ENCODE data around the gene GRIN2B.

The GRIN2B gene

DNA sequence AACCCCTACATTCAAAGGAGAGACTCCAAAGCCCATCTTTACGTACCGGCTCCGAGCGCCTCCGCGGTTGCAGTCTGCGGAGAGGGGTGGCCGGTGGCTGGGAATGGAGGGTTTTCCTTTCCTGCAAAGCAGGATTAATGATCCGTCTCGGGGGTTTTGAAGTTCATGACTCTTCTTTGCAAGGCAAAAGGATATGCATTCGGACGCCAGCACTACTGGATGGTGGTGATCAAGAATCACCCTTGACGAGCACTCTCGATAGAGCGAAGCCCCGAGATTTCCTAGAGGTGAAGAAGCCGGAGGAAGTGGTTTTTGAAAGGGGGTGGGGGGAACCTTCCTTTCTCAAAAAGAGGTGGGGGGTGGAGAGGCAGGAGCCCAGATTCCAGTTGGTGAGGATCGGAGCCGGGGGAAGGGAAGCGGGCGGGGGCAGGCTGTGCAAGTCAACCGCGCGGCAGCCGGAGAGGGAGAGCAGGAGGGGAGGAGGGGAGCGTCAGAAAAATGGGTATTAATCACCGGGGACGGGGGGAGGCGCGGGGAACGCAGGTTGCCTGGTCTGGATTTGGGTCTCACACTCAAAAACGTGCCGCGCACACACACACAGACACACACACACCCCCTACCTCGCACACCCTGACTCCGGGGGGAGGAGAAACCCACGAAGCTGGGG lies at the start of gene GRIN2B:
GRIN2B (minus strand) TSS at position 307 of the 667 bp plus-strand sequence. CDS start 115,394 bp downstream, outside the sequence.
- peak; percentile 64 for DNase-seq

DNA sequence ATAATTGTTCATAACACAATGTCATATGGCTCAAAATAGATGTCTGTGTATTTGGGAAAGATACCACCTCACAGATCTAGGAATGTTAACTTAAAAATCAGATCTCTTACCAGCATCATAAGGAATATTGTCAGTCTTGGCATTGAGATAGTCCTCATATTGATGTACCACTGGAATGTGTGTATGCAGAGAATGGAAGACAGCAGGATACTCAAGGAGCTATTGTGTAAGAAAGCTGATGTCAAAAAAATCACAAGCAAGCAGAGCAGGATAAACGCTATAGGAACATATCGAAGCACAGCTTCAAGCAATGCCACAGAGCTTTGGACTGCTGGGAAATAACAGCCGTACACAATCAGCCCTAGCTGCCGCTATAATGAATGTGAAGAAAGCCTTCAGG lies 45.1 kb upstream of the GRIN2B start:
- DNase-seq = no peak

DNA sequence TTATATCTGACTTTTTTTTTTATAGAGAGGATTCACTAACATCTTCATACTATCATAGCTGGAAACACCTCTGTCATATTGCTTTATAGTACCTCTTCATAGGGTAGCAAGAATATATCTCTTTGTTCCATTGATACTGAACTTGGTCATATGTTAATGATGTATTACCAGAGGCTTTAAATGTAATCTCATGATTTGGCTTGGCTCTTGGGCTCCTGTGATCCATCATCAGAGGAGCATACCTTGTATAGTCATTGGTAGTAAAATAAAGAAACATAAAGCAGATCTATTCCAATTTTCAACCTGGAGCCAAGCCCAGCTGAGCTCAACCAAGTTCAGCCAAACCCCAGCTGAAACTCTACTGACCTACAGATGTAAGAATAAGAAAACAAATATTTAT lies 43.2 kb upstream of the GRIN2B start:
- no peak for DNase-seq

DNA sequence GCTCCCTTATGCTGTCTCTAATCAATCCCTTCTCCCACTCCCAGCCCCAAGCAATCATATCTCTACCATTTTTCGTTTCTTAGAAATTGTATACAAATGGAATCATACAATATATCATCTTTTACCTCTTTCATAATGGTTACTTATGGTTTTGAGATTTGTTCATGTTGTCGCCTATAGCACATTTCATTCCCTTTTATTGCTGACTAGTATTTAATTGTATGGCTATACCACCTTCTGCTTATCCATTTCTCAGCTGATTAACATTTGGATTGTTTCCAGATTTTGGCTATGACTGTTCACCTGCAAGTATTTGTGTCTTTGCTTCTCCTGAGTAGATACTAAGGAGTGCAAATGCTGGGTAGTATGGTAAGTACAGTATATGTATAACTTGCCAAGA lies 36.7 kb upstream of the GRIN2B start:
- no peak for DNase-seq

DNA sequence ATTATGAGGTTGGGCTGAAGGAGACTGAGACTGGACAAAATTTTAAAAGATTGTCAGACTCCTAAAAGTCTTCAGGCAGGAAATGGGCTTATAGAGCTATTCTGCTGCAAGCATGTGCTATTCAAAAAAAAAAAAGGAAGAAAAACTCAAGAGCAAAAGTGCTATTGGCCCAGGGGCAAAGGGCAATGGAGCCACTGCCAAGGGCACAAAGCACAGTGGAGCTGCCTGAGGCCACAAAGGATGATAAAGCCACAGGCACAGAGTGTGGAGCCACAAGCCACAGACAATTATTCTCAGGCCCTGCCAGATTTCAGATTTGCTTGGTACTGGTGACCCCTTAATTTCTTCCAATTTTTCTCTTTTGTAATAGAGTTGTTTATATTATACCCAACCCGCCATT lies 29.6 kb upstream of the GRIN2B start:
- DNase-seq = no peak

DNA sequence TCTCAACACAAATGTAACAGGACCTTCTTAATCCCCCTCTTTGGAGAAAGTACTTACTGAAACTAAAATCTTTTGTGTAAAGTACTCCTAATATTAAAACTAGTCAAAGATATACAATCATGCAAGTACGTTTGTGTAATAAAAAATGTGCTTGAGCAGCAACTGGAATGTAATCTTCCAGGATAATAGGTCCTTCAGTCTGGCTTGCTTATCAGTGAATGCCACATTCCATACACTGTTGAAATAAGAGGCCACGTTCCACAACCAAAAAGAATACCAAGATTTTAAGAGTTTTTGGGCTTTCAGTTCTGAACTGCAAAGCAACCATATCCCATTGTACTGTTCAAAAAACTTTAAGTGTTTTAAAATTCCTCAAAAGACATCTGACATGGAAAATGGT lies 26.2 kb upstream of the GRIN2B start:
- no peak for DNase-seq

DNA sequence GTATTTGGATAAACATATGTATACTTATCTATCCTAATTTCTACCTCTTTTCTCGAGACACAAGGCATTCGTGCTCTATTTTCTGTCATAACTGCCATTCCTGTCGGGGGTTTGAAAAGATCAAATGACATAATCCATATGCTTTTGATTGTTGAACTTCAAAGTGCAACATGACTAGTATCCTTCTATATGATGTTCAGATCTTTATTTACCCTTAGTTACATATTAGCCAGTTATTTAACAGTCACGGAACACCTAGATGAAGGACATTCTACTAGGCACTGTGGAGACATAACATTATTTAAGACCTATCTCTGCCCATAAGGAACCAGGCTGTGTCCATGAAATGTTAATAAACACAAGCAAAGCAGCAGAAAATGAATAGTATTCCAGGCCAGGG lies 11.2 kb upstream of the GRIN2B start:
- no peak for DNase-seq

DNA sequence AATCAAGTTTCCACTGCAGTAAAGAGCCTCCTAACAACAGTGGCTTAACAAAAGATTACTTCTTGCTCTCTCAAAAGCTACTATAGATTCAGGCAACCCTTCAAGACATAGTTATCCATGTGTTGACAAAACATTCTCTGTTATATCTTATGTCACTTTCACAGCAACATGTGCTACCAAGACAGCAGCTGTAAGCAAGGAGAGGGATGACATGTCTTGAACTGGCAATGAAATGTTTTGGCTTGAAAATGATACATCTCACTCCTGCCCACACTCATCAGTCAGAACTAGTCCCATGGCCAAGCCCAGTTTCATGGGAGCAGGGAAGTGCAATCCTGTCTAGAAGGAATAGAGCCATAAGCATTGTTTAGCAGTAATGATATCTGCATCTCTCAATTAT lies 10.7 kb upstream of the GRIN2B start:
- DNase-seq = no peak

DNA sequence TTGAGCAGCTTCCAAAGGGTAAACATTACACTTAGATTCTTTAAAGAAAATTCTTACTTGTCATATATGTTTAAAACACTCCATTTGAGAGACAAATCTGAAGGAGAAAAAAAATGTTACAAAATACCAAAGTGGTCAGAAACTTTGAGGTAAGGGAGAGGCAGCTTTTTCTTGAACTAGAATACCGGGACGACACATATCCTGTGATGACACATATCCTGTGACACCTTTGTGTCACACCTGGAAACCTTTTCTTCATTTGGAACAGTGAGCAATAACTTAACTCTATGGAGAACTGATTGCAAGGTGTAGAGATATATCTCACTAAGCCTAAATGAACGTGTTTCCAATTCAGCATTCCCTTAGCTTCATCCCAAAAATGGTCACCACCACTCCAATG lies 4.6 kb upstream of the GRIN2B start:
- DNase-seq = no peak

DNA sequence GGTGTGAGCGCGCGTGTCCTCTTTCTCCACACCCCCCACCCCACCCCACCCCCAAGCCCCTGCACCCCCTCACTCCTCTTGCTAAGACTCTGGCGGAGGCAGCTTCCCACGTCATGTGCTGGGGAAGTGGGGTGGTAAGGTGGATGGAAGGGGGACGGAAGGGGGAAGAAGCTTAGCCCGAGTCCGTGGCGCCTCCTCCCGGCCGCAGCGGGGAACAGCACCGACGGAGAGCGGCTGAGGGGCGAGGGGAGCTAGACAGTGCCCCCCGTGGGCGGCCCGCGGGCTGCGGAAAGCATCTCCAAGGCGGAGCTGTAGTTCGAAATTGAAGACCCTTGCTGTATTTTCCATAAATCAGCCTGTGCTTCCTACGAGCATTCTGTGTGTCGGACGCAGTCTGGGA lies 588 bp upstream of the GRIN2B start:
- DNase-seq = no peak

DNA sequence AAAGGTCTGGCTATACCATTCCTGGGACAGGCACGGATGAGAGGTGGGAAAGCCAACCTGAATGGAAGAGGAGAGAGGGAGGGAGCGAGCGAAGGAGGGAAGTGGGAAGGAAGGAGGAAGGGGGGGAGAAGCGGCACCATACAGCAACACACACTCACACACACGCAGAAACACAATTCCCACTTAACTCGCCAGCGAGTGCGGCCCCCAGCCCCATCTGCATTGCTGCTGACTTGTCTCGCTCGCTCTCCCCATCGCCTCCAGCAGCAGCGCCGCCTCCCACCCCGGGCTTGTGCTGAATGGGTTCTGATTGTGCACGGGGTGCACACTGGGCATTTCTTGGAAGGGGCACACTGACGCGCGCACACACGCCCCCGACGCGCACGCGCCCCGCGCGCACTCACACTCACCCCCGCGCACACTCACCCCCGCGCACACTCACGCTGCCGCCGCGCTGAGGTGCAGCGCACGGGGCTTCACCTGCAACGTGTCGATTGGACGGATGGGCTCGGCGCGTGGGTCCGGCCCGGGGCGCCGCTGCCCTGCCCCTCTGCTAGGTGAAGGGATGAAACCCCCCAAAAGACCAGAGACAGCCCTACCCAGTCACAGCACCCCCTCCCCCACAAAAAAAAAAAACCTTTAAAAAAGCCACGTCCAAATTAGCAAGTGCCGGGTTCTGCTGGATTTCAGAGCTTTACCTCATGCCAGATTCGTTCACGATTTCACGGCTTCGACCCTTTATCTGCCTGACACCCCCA lies 685 bp downstream of the GRIN2B start:
- peak; percentile 67 for DNase-seq

DNA sequence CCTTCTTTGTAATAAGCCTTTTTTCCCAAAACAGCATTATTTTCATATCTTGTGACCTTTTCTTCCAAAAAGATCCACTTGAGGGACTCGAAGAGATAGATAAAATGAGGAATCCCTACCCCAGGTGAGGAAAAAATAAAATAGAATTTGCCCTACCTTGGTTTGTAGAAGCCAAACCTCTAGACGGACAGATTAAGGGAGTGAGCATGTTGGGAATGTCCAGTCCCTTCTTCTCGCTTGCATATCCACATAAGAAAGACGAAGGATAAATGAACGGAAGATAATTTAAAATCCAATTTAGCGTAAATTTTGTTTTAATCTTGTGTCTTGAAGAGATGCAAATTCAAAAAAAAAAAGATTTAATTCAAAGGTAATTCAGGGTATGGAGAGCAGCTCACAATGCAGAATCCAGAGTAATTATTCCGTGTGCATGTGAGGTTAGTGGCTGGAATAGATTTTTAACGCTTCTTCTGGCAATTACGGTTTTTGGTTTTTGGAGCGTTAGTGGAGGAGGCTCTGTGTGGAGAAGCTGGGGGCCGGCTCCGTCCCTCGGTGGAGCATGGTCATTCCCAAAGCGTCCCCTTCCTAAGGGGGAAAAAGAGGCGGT lies 1.5 kb downstream of the GRIN2B start:
- DNase-seq = peak; percentile 36

DNA sequence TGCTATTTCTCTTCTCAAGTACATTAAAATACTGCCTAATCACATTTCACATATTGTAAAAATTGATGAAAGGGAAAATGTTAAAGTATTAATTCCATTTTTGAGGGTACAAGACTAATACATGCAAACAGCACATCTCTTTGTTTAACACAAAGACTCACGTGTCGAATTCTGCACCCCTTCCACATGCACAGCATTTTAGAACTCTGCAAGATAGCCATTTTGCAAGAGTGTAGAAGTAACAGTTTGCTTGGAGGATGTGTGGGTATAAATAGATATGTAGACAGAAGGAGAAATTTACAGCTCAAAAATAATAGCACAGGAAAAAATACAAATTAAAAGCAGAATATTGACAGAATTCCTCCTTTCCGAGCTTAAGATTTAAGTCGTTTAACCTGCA lies 2.5 kb downstream of the GRIN2B start:
- peak; percentile 51 for DNase-seq

DNA sequence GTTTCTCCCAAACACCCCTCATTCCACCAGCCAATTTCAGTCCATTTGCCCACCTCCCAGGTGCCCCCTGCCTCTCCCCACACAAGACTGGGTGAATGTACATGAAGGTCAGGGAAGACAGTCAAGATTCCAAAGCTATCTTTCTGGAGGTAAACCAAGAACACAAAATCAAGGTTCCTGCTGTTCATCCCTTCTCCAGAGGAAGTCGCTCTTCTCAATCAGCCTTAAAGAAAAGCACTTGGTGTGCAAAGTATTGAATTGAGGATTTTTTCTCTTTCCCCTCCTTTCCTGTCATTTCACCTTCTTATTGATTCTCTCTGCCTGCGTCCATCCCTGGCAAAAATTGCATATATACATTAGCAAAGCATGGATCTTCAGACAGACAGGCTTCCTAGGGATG lies 4.5 kb downstream of the GRIN2B start:
- no peak for DNase-seq

DNA sequence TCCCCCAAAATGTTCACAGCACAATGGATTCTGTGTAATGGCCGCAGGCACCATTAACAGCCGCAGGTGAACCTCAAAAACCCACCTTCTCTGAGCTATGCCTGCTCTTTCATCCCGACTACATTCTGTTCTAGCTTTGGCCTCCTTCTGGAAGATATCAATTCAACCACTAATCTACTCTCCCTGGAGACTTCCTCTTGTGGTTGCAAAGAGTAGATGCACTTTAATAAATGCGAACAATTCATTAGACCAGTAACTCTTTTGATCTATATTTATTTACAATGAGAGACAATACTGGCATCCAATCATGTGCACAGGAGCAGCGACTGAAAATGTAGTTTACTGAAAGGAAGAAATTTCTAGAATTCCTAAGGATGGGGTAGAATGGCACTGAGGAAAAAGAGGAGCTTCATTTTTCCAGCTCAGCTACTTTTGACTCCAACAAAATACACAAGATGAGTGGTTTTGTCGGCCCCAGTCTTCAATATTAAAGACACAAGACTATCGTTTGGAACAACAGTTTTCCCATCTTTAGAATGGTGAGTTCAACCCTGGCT lies 5.3 kb downstream of the GRIN2B start:
- DNase-seq = peak; percentile 43

DNA sequence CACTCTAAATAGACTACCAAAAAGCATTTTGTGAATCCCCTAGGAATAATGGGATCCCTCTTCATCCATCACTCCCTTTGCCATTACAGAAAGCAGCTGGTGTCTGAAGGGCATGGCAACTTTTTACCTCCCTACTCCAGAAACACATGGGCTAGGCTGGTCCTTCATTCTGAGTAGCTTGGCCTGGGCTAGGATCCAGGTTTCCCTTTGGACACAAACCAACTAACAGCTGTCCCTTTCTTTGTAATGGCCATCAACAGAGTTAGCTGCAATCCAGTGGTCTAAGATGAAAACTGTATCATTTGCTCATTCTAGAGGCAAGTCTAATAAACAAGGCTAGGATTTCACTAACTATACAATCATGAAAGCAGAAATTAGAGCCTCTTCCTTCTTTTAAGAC lies 7.4 kb downstream of the GRIN2B start:
- peak; percentile 86 for DNase-seq

DNA sequence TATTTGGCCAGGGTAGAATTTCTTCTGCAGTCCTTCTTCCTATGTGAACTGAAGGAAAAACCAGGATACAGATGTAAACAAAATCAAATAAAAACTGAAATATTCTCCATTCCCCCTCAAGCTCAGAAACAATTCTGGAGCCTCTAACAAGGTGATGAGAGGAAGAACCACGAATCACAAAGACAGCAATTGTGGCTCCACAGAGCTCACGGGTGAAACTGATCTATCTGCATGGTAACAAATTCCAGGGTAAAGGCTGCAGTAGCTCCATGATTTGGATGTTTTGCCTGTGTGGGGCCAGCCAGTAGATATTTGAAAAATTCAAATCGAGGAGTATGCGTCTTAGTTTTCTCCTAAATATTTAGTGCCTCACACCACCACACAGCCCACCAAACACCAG lies 10.6 kb downstream of the GRIN2B start:
- no peak for DNase-seq

DNA sequence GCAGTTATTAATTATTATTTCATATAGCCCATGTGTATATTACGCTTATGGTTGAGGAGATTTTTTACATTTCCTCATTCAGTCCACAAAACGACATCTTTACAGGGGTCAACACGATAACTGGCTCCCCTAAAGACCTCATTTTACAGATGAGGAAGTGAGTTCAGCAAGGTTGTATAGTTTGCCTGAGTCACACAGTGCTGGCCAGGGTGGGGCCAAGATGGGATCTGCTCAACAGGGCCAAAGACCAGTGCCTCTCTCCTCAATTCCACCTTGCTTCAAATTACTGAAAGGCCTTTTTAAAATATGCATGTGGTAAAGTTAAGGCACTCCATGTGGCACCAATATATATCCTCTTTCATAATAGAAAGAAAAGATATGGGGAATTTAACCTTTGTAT lies 13.1 kb downstream of the GRIN2B start:
- no peak for DNase-seq

DNA sequence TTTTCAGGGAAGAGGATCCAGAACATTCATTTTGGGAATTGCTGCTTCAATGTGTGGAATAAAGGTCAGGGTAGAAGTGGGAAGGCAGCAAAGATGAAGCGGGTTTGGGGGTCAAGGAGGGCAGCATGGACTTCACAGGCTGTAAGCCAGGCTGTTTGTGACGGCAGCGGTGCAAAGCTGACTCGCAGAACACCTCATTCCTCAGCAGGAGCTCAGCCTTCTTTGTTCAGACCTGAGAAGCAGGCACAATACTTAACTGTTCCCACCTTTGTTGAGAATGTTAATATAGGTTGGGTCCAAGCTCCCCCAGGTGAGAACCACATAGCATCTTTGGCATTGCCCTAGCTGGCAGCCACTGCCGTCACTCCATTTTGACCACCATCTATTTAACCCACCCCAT lies 16.7 kb downstream of the GRIN2B start:
- no peak for DNase-seq

DNA sequence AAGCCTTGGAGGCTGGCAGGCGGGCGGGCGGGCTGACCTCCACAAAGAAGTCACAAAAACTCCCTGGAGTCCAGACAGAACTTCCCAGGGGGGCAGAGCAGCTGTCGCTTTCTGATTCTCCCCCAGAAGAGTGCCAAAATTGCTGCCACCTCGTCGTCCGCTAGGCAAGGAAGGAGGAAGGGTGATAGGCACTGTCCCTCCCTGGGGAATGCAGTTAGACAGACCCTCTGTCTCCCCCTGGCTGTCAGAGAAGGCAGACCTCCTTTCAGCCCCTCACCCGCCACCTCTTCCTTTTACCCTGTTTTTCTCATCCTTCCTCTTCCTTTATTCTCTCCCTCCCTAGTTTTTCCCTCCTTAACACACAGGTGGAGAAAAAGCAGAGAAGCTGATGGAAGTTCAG lies 18.7 kb downstream of the GRIN2B start:
- no peak for DNase-seq

DNA sequence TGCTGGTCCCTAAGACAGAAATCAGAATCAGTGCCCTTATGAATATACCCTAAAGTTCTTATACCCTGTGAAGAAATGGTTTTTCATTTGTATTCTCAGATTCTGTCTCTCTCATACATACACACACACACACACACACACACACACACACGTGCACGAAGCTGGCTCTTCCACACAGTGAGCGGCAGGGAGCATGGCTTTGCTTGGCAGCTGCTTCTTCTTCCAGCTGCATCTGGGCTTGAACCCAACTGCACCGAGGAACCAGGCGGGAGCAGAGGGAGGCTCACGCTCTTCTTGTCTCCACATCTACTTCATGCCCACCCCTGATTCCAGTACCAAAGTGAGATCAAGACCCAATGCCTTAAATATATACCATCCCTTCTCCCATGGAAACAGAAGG lies 19.4 kb downstream of the GRIN2B start:
- no peak for DNase-seq

DNA sequence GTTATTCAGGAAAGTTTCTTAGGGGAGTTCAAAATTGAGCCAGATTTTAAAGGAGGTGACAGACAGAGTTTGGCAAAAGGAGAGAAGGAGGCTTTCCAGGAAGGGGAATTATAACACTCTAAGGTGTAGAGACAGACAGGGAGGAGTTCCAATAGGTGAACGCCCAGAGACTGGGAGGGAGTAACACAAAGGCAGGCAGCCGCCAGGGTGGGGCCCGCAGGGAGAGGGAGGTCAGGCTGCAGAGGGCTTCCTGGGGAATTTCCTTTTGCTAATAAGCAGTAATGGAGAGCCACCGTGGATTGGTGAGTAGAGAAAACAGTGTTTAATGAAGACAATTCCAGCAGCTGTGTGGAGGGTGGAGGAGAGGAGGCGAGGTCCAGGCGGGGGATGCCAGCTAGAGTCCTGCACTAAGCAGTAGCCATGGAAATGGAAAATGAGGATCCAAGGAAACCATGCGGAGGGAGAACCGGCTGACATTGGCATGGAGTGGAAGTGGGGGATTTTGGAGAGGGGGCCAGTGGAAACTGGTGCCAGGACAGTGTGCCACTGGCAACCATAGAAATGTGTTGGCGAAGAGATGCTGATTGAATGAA lies 22.2 kb downstream of the GRIN2B start:
- no peak for DNase-seq

DNA sequence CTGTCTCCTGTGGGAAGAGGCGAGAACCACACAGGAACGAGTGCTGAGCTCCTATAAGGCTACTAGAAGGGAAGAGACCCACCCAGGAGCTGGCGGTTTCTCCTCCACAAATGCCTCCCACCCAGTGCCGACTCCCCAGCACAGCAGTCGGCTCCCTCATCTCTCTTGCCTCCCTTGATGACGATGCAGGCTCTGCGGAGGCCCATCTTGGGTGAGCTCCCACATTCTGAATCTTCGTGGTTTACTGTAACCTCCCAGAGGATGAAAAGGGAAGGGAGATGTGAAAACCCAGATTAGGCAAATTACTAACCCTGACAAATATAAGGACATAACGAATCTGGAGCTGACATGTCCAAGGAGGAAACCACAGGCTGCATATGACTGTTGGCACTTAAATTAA lies 23.8 kb downstream of the GRIN2B start:
- DNase-seq = no peak

Data from DMS79 treated with DMSO at 0.1 percent for 48 hours (cell line).